Neural progenitor cell (in vitro differentiated cells): ENCODE measurements around the gene FNTB. TPM values are rescaled to one million over a fixed set of nuclear protein-coding genes. Genes with fewer than 3 reads are reported as not detected.

Experiments used
- DNase-seq: peaks from one replicate; pipeline ENCODE4 v3.0.0-alpha.2; 2016; ENCODE audit warnings: low spot score
- H2AFZ ChIP-seq: fragments of 200-600 bp; sonication (generic); replicated peaks from 2 replicates; pipeline ENCODE4 v1.6.1; 2016; ENCODE audit warnings: antibody characterized with exemption
- H3F3A ChIP-seq: fragments of 200-600 bp; sonication (generic); 2 replicates; pipeline ENCODE4 v1.6.1; 2016; ENCODE audit warnings: antibody characterized with exemption, low read depth
- H3K27ac ChIP-seq: fragments of 200-600 bp; sonication (generic); 2 replicates; pipeline ENCODE4 v1.5.1; 2016; ENCODE audit warnings: mild to moderate bottlenecking
- H3K27me3 ChIP-seq: fragments of 200-600 bp; sonication (generic); 2 replicates; pipeline ENCODE4 v1.6.1; 2016; ENCODE audit warnings: mild to moderate bottlenecking, moderate library complexity
- H3K36me3 ChIP-seq: fragments of 200-600 bp; sonication (generic); 2 replicates; pipeline ENCODE4 v1.5.1; 2016
- H3K4me1 ChIP-seq: fragments of 200-600 bp; sonication (generic); 2 replicates; pipeline ENCODE4 v1.6.1; 2016; ENCODE audit warnings: mixed run types
- H3K4me2 ChIP-seq: fragments of 200-600 bp; sonication (generic); 2 replicates; pipeline ENCODE4 v1.6.1; 2016
- H3K4me3 ChIP-seq: fragments of 200-600 bp; sonication (generic); 2 replicates; pipeline ENCODE4 v1.5.1; 2016
- H3K79me2 ChIP-seq: fragments of 200-600 bp; sonication (generic); 2 replicates; pipeline ENCODE4 v1.6.1; 2016; ENCODE audit warnings: low read depth
- H3K9ac ChIP-seq: fragments of 200-600 bp; sonication (generic); 2 replicates; pipeline ENCODE4 v1.6.1; 2016
- H3K9me3 ChIP-seq: fragments of 200-600 bp; sonication (generic); 2 replicates; pipeline ENCODE4 v1.5.1; 2016; ENCODE audit warnings: low read depth
- H4K20me1 ChIP-seq: fragments of 200-600 bp; sonication (generic); 2 replicates; pipeline ENCODE4 v1.6.1; 2016; ENCODE audit warnings: low read depth
- H3K27ac Mint-ChIP-seq: 3 replicates; pipeline ENCODE4 v1.8.0; 2021; ENCODE audit warnings: mixed read lengths
- H3K27me3 Mint-ChIP-seq: 2 replicates; pipeline ENCODE4 v1.8.0; 2022; ENCODE audit warnings: low read depth, mild to moderate bottlenecking, inconsistent platforms, moderate library complexity, mixed read lengths; ENCODE audit not compliant: insufficient read depth
- H3K36me3 Mint-ChIP-seq: 3 replicates; pipeline ENCODE4 v1.8.0; 2021; ENCODE audit warnings: mixed read lengths
- H3K4me1 Mint-ChIP-seq: 3 replicates; pipeline ENCODE4 v1.8.0; 2021; ENCODE audit warnings: mixed read lengths
- H3K4me3 Mint-ChIP-seq: 3 replicates; pipeline ENCODE4 v1.8.0; 2021; ENCODE audit warnings: mild to moderate bottlenecking, moderate library complexity, mixed read lengths
- H3K9me3 Mint-ChIP-seq: 3 replicates; pipeline ENCODE4 v1.8.0; 2020; ENCODE audit warnings: mixed read lengths
- CTCF ChIP-seq: fragments of 200-600 bp; sonication (generic); IDR thresholded peaks from 2 replicates; pipeline ENCODE4 v1.5.1; 2017; ENCODE audit warnings: antibody characterized with exemption, mild to moderate bottlenecking
- EZH2 ChIP-seq: fragments of 200-600 bp; sonication (generic); IDR thresholded peaks from 2 replicates; pipeline ENCODE4 v1.6.1; 2017; ENCODE audit warnings: antibody characterized with exemption, mild to moderate bottlenecking, moderate library complexity
- EZH2phosphoT487 ChIP-seq: fragments of 200-600 bp; sonication (generic); IDR thresholded peaks from 2 replicates; pipeline ENCODE4 v1.6.1; 2017; ENCODE audit warnings: antibody characterized with exemption
- total RNA-seq: library from RNA; depleted of rRNA; stranded (reverse); fragments of >200 nt; gene quantifications from 2 replicates; pipeline ENCODE4 v1.2.3, GENCODE V29; 2015; ENCODE audit warnings: low replicate concordance

The FNTB gene
- total RNA-seq, 1 donor from 2014 or later, result 8.0 TPM

- Mint-ChIP-seq H3K27me3 (no peaks in the 10 kb centered on the region), H3K4me1 (peaks cover 10% of the 10 kb centered on the region), H3K27ac (no peak overlapping the region), H3K4me3 (no peak overlapping the region), H3K9me3 (no peaks in the 10 kb centered on the region), H3K36me3 (peaks cover 2% of the 10 kb centered on the region)
- TF ChIP-seq CTCF (no peak), EZH2phosphoT487 (no peak), EZH2 (no peak)
- Histone ChIP-seq H3K4me3 (no peak overlapping the region), H3K27ac (no peak overlapping the region), H2AFZ (no peak overlapping the region), H3K36me3 (no peaks in the 10 kb centered on the region), H3K4me2 (no peak overlapping the region), H3K9me3 (no peaks in the 10 kb centered on the region), H4K20me1 (no peaks in the 10 kb centered on the region), H3K79me2 (peaks cover 21% of the 10 kb centered on the region), H3K9ac (no peak overlapping the region), H3K4me1 (peaks cover 15% of the 10 kb centered on the region), H3F3A (peaks cover 3% of the 10 kb centered on the region), H3K27me3 (no peaks in the 10 kb centered on the region)
- no peak for DNase-seq
Measured at GRCh38 chr14:65000898-65001591, 14.3 kb downstream of the FNTB start.

GRCh38 chr14:65001723-65002122 lies 15.0 kb downstream of the FNTB start:
- Histone ChIP-seq H3K27me3 (no peaks in the 10 kb centered on the region), H3K36me3 (no peaks in the 10 kb centered on the region), H3K79me2 (peaks cover 21% of the 10 kb centered on the region), H2AFZ (no peak overlapping the region), H3K27ac (no peak overlapping the region), H3K4me3 (no peak overlapping the region), H3F3A (peaks cover 3% of the 10 kb centered on the region), H3K4me2 (no peak overlapping the region), H3K9ac (no peak overlapping the region), H3K9me3 (no peaks in the 10 kb centered on the region), H4K20me1 (no peaks in the 10 kb centered on the region), H3K4me1 (peaks cover 15% of the 10 kb centered on the region)
- Mint-ChIP-seq H3K27me3 (no peaks in the 10 kb centered on the region), H3K4me1 (peaks cover 16% of the 10 kb centered on the region), H3K36me3 (peaks cover 2% of the 10 kb centered on the region), H3K27ac (no peak overlapping the region), H3K4me3 (no peak overlapping the region), H3K9me3 (no peaks in the 10 kb centered on the region)
- DNase-seq, result no peak
- TF ChIP-seq EZH2, result no peak
- TF ChIP-seq EZH2phosphoT487, result no peak
- no peak for TF ChIP-seq CTCF

GRCh38 chr14:65002586-65003210 lies 16.0 kb downstream of the FNTB start:
- Histone ChIP-seq H3K27ac (no peak overlapping the region), H2AFZ (no peak overlapping the region), H3K4me3 (no peak overlapping the region), H4K20me1 (no peaks in the 10 kb centered on the region), H3K27me3 (no peaks in the 10 kb centered on the region), H3F3A (no peaks in the 10 kb centered on the region), H3K9me3 (no peaks in the 10 kb centered on the region), H3K79me2 (peaks cover 19% of the 10 kb centered on the region), H3K36me3 (no peaks in the 10 kb centered on the region), H3K9ac (no peak overlapping the region), H3K4me2 (no peak overlapping the region), H3K4me1 (peaks cover 6% of the 10 kb centered on the region)
- peaks cover 2% of the 10 kb centered on the region for H3K36me3 Mint-ChIP-seq
- no peak overlapping the region for H3K27ac Mint-ChIP-seq
- no peak for TF ChIP-seq EZH2phosphoT487
- TF ChIP-seq EZH2, result no peak
- TF ChIP-seq CTCF, result no peak
- H3K9me3 Mint-ChIP-seq, result no peaks in the 10 kb centered on the region
- no peak overlapping the region for H3K4me3 Mint-ChIP-seq
- no peaks in the 10 kb centered on the region for H3K27me3 Mint-ChIP-seq
- DNase-seq, result no peak
- peaks cover 9% of the 10 kb centered on the region for H3K4me1 Mint-ChIP-seq
